Liver (tissue), 9 donors: ENCODE results near the gene ERAL1. TPM values are rescaled to one million over a fixed set of nuclear protein-coding genes. Genes with fewer than 3 reads are reported as not detected.

Source experiments
- DNase-seq: peaks from one replicate; pipeline ENCODE4 v3.0.0-alpha.2; 2017; ENCODE audit warnings: low spot score
- H3K27ac ChIP-seq, 2 donors: one replicate each; pipeline ENCODE4 v1.7.0; 2013; ENCODE audit warnings: inconsistent platforms in 2 of 2, low read length in 2 of 2, control low read depth in 1 of 2, low read depth in 1 of 2, mild to moderate bottlenecking in 1 of 2
- H3K27me3 ChIP-seq, 4 donors: one replicate each; pipeline versions ENCODE4 v1.6.1 to v1.7.0; 2013; ENCODE audit warnings: low read length in 3 of 4, inconsistent platforms in 1 of 4, mild to moderate bottlenecking in 1 of 4, moderate library complexity in 1 of 4; ENCODE audit not compliant: control insufficient read depth in 4 of 4, insufficient read depth in 4 of 4
- H3K36me3 ChIP-seq, 4 donors: one replicate each; pipeline versions ENCODE4 v1.6.1 to v1.7.0; 2013; ENCODE audit warnings: low read length in 3 of 4, mild to moderate bottlenecking in 3 of 4, low read depth in 1 of 4, moderate library complexity in 1 of 4; ENCODE audit not compliant: control insufficient read depth in 4 of 4, insufficient read depth in 3 of 4
- H3K4me1 ChIP-seq, 4 donors: one replicate each; pipeline versions ENCODE4 v1.6.1 to v1.7.0; 2013; ENCODE audit warnings: low read length in 3 of 4, mild to moderate bottlenecking in 3 of 4, moderate library complexity in 1 of 4; ENCODE audit not compliant: control insufficient read depth in 4 of 4, insufficient read depth in 4 of 4
- H3K4me3 ChIP-seq, 3 donors: one replicate each; pipeline versions ENCODE4 v1.6.1 to v1.7.0; 2013; ENCODE audit warnings: low read length in 3 of 3, control low read depth in 1 of 3, low read depth in 1 of 3, mild to moderate bottlenecking in 1 of 3
- H3K9ac ChIP-seq, 2 donors: one replicate each; pipeline ENCODE4 v1.7.0; 2013; ENCODE audit warnings: low read length in 2 of 2, mild to moderate bottlenecking in 2 of 2, moderate library complexity in 2 of 2, control low read depth in 1 of 2, low read depth in 1 of 2
- H3K9me3 ChIP-seq, 4 donors: one replicate each; pipeline versions ENCODE4 v1.6.1 to v1.7.0; 2013; ENCODE audit warnings: low read length in 3 of 4; ENCODE audit not compliant: control insufficient read depth in 4 of 4
- CTCF ChIP-seq: fragments of 150-350 bp; IDR thresholded peaks from 2 replicates; pipeline ENCODE4 v1.5.1; 2017; ENCODE audit warnings: improper control_type of control experiment, low read depth, low read length; ENCODE audit not compliant: missing input control
- EGR1 ChIP-seq, 2 donors: IDR thresholded peaks; 2 replicates each; pipeline ENCODE4 v1.6.1; 2016 to 2018; ENCODE audit warnings: antibody characterized with exemption in 2 of 2, low read depth in 2 of 2
- FOXA1 ChIP-seq: IDR thresholded peaks from 2 replicates; pipeline ENCODE4 v1.6.1; 2016; ENCODE audit warnings: antibody characterized with exemption
- FOXA2 ChIP-seq: IDR thresholded peaks from 2 replicates; pipeline ENCODE4 v1.6.1; 2016; ENCODE audit warnings: antibody characterized with exemption
- GABPA ChIP-seq, 2 donors: IDR thresholded peaks in 1 of 2; conservative IDR thresholded peaks in 1 of 2; 2 replicates each; pipeline ENCODE4 v1.6.1; 2016; ENCODE audit warnings: antibody characterized with exemption in 2 of 2, mild to moderate bottlenecking in 1 of 2, moderate library complexity in 1 of 2
- HNF4A ChIP-seq, 2 donors: conservative IDR thresholded peaks; 2 replicates each; pipeline ENCODE4 v1.6.1; 2016; ENCODE audit warnings: antibody characterized with exemption in 2 of 2, mild to moderate bottlenecking in 2 of 2
- HNF4G ChIP-seq: IDR thresholded peaks from 2 replicates; pipeline ENCODE4 v1.6.1; 2016; ENCODE audit warnings: antibody characterized with exemption
- JUND ChIP-seq, 2 donors: IDR thresholded peaks; 2 replicates each; pipeline ENCODE4 v1.6.1; 2016; ENCODE audit warnings: antibody characterized with exemption in 2 of 2
- MAX ChIP-seq: IDR thresholded peaks from 2 replicates; pipeline ENCODE4 v1.6.1; 2016; ENCODE audit warnings: antibody characterized with exemption
- NR2F2 ChIP-seq: IDR thresholded peaks from 2 replicates; pipeline ENCODE4 v1.6.1; 2016; ENCODE audit warnings: antibody characterized with exemption
- RAD21 ChIP-seq, 2 donors: IDR thresholded peaks; 2 replicates each; pipeline ENCODE4 v1.6.1; 2016; ENCODE audit warnings: antibody characterized with exemption in 2 of 2, mild to moderate bottlenecking in 2 of 2
- REST ChIP-seq: IDR thresholded peaks from 2 replicates; pipeline ENCODE4 v1.6.1; 2016; ENCODE audit warnings: antibody characterized with exemption, mild to moderate bottlenecking
- RXRA ChIP-seq, 2 donors: IDR thresholded peaks; 2 replicates each; pipeline ENCODE4 v1.6.1; 2017 to 2018; ENCODE audit warnings: antibody characterized with exemption in 2 of 2, mild to moderate bottlenecking in 1 of 2
- SP1 ChIP-seq: IDR thresholded peaks from 2 replicates; pipeline ENCODE4 v1.6.1; 2018; ENCODE audit warnings: antibody characterized with exemption, mild to moderate bottlenecking
- TAF1 ChIP-seq: conservative IDR thresholded peaks from 2 replicates; pipeline ENCODE4 v1.6.1; 2016; ENCODE audit warnings: antibody characterized with exemption, mild to moderate bottlenecking
- YY1 ChIP-seq: IDR thresholded peaks from 2 replicates; pipeline ENCODE4 v1.6.1; 2016; ENCODE audit warnings: antibody characterized with exemption, mild to moderate bottlenecking
- ZBTB33 ChIP-seq: IDR thresholded peaks from 2 replicates; pipeline ENCODE4 v1.6.1; 2016; ENCODE audit warnings: antibody characterized with exemption
- WGBS: extraction: QIAGEN DNeasy Blood & Tissue Kit; methylation state at CpG from one replicate; pipeline ENCODE4 v1.1.7; 2013; 5-methylcytosine and 5-hydroxymethylcytosine counted together
- polyA plus RNA-seq, 2 donors: library from polyadenylated mRNA; stranded (reverse) in 1 of 2; unstranded in 1 of 2; fragments of 200-250 nt in 1 of 2; fragments of >200 nt in 1 of 2; fragmentation: Nextera tagmentation in 1 of 2; extraction: Ambion mirVana in 1 of 2; gene quantifications; one replicate each; pipeline versions ENCODE4 v1.2.1 to v1.2.3, GENCODE V29; 2013 to 2015
- total RNA-seq, 2 donors: library from RNA; depleted of rRNA; stranded (reverse); fragments of >200 nt; gene quantifications; one replicate each; pipeline ENCODE4 v1.2.3, GENCODE V29; 2014
- TF ChIP-seq, protein P1 (sequence below): IDR thresholded peaks from 2 replicates; pipeline ENCODE4 v1.6.1; 2016; ENCODE audit warnings: antibody characterized with exemption
- donor health status: healthy.
- donor health status: healthy.
- donor health status: healthy.
- donor health status: healthy.
- donor health status: healthy.

ERAL1 gene
- total and polyA plus RNA-seq, 4 donors, result 17.3 to 34.5 (median 29.5) TPM

- Histone ChIP-seq H3K27me3 (no peaks in the 10 kb centered on the region), H3K9ac (no peak overlapping the region), H3K4me3 (no peak overlapping the region), H3K9me3 (no peaks in the 10 kb centered on the region), H3K27ac (no peak overlapping the region), H3K36me3 (peaks cover 38 to 64% (median 40%) of the 10 kb centered on the region in 4 donors), H3K4me1 (no peaks in the 10 kb centered on the region)
- 92% methylated on average over 27 of the region's 27 CpGs for WGBS
- no peak for DNase-seq
- TF ChIP-seq FOXA2, result no peak
- no peak for TF ChIP-seq ZBTB33
- TF ChIP-seq RAD21 (IDR thresholded peaks at IDR 0.05), result no peak
- no peak for TF ChIP-seq GABPA (IDR thresholded peaks at IDR 0.05 in 1 of 2, conservative IDR thresholded peaks at IDR 0.05 in 1 of 2)
- TF ChIP-seq SP1, result no peak
- TF ChIP-seq NR2F2, result no peak
- TF ChIP-seq RXRA (IDR thresholded peaks at IDR 0.05), result no peak
- no peak for TF ChIP-seq MAX
- TF ChIP-seq HNF4A (conservative IDR thresholded peaks at IDR 0.05), result no peak
- TF ChIP-seq REST, result no peak
- no peak for TF ChIP-seq EGR1 (IDR thresholded peaks at IDR 0.05; ENCODE audit: low read depth in 2 of 2)
- no peak for TF ChIP-seq CTCF
- TF ChIP-seq JUND (IDR thresholded peaks at IDR 0.05), result no peak
- TF ChIP-seq YY1, result no peak
- no peak for TF ChIP-seq HNF4G
- no peak for TF ChIP-seq FOXA1
- TF ChIP-seq, protein P1, sequence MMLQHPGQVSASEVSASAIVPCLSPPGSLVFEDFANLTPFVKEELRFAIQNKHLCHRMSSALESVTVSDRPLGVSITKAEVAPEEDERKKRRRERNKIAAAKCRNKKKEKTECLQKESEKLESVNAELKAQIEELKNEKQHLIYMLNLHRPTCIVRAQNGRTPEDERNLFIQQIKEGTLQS, result no peak
- TF ChIP-seq TAF1, result no peak
Measured at GRCh38 chr17:28883967-28884702, 29.3 kb downstream of the ERAL1 start.
